GM21825 (cell line): Measurements from ENCODE around the gene CDH4.

ENCODE experiments used
- ATAC-seq: cut with Tn5 transposase; IDR thresholded peaks from one replicate; pipeline ENCODE4 v1.9.1; 2021; ENCODE audit warnings: mild to moderate bottlenecking, moderate library complexity; ENCODE audit not compliant: unreplicated experiment

Gene CDH4

GRCh38 chr20:61736001-61736635 is 484.1 kb downstream of the CDH4 start:
- ATAC-seq: no peak

GRCh38 chr20:61736751-61737310 is 484.8 kb downstream of the CDH4 start:
- ATAC-seq: no peak

GRCh38 chr20:61737346-61737745 is 485.3 kb downstream of the CDH4 start:
- no peak for ATAC-seq

DNA sequence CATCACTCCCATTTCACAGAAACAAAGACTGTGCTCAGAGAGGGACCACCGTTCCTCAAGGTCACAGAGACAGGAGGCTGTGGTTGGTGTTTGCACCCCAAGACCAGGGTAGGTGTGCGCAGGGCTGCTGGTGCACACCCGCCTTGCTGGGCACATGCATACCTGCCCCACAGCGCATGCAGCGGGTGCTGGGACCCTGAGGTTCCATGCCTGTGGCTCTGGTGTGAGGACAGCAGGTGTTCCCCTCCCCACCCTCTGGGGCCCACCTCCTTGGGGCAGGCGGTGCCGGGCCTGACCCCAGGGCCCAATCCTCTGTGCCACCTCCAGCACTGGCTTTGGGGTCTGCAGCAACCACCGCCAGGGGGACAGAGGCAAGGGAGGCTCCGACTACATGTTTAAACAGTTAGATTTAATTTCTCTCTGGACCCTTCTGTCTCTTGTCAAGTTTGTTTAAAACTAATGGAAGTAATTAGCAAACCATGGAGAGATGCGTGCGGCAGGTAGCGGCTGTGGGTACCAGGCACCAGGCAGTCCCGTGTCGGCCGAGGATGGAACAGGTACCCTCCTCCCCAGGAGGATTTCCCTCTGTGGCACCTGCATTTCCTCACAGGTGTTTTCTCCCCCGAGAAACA is 485.9 kb downstream of the CDH4 start:
- no peak for ATAC-seq

DNA sequence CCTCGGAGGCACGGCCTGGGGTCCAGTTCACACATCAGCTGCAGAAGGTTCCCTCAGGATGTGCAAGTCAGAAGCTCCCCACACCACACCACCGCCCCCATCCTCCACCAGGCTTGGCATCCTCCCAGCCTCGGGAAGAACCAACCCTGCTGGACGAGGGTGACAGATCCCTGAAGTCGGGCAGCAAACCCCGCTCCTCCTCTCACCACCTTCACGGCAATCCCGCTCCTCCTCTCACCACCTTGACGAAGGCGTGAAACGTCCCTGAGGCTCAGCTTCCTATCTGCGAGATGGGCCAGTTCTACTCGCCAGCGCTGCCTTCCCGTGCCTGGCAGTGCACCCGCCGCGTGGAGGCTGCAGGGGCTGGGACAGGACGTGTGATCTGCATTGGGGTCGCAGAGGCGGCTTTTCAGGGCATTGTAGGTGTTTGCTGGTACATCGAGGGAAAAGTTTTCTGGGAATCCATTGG is 486.6 kb downstream of the CDH4 start:
- ATAC-seq: no peak

DNA sequence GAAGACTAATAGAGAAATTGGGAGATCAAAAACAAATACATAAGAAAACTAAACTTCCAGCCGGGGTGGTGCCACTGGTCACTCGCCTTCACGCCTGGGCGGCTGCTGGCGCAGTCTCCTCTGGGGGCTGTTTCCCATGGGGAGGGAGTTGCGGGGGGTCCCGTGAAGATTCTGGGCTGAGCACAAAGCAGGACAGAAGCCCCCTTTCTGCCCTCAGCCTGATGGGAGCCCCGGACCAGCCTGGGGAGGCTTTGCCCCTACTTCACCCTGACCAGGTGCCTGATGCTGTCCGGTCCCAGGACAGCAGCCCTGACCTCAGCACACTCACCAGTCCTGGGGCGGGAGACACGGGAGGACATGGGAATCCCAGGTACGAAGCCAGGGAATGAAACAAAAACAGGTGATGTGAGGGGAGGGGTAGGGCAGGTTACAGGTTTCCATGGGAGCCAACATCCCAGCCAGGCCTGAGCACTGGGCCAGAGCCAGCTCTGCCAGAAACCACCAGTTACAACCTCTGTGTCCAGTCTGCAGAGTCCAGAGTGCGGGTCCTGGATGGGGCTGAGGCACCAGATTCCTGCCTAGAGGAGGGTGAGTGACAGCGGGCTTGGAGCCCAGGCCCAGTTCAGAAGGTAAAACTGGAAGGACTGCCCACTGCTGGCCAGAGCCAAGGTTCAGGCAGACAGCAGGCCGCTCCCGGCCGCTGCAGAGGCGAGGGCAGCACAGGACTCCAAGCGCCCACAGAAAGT is 487.2 kb downstream of the CDH4 start:
- ATAC-seq: no peak

- ATAC-seq: no peak
These were observed 487.7 kb downstream of the CDH4 start for GRCh38 chr20:61739832-61740118.

DNA sequence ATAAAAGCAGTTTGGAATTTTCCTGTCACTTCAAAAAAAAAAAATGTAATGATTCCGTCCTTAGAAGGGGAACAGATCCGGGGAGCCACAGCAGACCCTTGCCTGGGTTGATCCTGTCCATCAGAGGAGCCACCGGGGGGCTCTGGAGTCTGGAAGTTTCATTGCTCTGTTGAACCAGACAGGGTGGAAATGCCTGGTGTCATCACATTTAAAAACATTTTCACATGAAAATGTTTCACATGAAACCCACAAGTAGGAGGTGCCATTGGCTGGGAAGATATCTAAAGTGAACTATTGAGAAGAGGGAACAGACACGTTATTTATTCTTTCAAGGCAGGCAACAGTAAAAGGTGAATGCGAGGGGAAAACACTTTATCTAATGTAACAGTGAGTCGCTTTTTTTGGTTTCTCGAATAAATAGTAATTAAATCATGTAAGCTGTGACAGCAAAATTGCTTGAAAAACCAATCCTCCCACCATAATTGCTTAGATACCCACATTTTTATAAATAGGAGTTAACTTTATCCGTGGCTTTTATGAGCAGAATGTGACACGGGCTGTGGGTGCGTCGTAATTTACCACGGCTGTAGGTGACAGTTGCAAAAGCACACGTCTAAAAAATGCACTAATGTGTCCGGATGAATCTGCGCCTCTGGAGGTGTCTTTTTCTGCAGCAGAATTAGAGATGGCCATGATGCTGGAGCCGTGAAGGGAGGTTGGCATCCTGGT is 490.2 kb downstream of the CDH4 start:
- ATAC-seq: no peak

- no peak for ATAC-seq
These were observed 491.5 kb downstream of the CDH4 start for GRCh38 chr20:61743606-61744005.

DNA sequence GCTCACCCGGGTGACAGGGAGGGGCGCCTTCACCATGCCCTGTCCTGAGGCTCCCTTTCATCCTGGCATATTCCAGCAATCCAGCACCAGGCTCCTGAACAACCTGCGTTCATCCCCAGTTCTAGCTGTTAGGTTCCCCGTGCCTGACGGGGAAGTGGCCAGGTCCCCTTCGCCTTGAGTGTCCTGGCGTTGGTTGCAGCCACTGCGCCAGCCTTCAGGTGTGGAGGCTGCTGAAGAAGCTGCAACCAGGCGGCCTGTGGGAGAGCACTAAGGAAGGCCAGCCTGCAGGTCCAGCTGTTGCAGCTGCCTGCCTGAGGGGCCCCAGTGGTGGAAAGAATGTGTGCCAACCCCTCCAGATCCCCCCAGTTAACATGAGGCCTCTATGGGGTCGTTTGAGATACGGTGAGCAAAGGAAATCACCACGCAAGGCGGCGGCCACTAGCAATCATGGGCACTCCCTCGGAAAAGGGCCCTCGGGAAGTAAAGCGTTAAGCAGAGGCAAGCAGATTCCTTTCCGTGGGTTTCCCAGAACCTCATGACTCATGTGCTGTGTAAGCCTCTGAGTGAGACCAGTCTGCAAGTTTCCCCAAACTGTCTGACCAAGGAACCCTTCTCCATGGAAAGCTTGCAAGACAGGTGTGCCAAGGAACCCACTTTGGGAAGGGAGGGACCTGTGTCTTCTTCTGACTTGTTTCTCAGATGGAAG is 492.8 kb downstream of the CDH4 start:
- no peak for ATAC-seq

GRCh38 chr20:61745397-61746146 is 493.5 kb downstream of the CDH4 start:
- ATAC-seq: no peak

DNA sequence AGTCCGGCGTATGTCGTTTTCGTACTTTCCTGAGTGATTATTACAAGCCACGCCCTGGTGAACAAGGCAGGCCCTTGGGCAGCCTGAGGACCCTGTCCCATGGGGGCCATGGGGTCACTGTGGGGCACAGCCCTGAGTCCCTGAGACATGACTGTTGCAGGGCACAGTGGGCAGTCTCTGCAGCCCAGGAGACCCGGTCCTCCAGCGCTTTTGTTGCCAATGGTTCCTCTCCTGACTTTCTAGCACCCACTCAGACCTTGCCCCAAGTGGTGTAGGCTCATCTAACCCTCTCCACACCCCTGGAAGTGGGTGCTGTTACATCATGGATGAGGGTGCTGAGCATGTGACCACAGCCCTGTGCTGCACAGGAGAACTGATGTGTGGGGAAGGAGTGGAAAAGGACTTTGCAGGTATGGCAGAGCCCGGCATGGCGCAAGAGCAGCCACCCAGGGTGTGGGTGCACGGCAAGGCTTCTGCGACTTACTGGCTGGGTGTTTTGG is 494.1 kb downstream of the CDH4 start:
- no peak for ATAC-seq

DNA sequence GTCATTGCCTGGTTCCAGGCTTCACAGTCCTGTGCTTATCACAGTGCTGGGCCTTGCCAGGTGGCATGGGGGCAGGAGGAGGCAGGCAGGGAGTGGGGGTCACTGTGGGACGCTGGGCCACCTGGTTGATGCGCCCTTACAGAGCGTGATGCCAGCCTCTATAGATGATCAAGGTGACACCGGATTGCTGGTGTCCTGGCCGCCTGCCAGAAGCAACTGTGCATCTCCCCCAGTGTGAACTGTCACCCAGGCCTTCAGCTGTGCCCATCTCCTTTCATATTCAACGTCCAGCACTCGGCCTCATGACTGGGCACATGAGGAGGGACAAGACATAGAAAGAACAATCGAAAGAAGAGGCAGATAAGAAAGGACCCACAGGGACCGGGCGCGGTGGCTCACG is 494.7 kb downstream of the CDH4 start:
- no peak for ATAC-seq

DNA sequence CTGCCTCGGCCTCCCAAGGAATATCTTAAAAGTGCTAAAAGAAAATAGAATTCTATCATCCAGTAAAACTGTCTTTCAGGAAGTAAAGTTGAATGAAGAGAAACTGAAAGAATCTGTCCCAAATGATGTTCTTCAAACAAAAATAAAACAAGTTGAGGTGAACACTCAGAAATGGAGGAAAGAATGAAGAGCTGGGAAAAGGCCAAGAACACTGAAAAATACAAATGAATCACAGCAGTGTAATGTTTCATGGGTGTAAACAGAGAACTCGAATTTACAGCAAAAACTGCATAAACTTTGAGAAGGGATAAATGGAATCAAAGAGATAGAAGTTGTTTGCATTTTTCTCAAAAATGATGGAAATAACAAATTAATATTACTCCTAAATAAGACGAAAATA is 496.3 kb downstream of the CDH4 start:
- no peak for ATAC-seq

DNA sequence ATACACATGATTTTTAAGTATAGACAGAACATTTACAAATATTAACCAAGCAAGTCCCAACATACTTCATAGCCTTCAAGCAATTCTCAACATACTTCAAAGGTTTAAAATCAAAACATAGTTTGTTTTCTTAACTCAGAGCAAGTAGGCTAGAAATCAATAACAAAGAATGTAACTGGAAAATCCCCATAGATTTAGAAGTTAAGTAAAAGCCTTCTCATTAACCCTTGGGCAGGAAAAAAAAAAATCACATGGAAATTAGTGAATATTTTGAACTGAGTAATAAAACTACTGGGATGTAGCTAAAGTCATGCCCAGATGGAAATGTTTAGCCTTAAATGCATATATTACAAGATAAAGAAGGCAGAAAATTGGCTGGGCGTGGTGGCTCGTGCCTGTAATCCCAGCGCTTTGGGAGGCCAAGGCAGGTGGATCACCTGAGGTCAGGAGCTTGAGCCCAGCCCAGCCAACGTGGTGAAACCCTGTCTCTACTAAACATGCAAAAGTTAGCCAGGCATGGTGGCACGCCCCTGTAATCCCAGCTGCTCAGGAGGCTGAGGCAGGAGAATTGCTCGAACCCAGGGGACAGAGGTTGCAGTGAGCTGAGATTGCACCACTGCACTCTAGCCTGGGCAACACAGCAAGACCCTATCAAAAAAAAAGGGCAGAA is 497.5 kb downstream of the CDH4 start:
- ATAC-seq: no peak

DNA sequence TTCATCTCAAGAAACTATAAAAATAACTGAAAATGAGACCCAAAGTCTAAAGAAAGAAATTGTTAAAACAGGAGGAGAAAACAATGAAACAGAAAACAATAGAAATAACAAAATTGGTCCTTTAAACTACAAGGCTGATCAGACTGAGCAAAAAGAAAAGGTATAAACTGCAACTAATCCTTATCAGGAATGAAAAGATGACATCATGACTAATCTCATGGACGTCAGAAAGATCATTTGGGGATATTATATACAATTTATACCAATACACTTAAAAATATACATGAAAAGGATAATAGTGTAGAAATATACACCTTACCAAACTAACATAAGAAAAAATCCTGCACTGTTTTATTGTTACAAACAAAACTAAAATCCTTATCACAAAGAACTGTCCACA is 498.0 kb downstream of the CDH4 start:
- ATAC-seq: no peak

DNA sequence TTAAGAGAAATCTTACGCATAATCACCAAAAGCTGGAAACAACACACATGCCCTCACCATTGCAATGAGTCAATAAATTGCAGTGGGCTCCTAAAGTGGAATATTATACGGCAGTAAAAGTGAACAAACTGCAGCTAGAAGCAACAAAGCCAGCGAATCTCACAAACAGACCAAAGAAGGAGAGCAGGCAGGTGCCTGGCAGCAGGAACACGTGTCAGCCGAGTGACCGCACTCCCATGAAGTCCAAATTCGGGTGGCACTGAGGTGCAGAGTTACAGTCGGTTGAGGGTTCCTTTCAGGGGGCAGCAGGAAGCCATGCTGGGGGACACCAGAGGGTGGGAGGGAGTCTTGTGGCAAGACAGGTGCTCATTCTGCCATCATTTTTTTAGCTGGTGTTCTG is 500.5 kb downstream of the CDH4 start:
- ATAC-seq: no peak

DNA sequence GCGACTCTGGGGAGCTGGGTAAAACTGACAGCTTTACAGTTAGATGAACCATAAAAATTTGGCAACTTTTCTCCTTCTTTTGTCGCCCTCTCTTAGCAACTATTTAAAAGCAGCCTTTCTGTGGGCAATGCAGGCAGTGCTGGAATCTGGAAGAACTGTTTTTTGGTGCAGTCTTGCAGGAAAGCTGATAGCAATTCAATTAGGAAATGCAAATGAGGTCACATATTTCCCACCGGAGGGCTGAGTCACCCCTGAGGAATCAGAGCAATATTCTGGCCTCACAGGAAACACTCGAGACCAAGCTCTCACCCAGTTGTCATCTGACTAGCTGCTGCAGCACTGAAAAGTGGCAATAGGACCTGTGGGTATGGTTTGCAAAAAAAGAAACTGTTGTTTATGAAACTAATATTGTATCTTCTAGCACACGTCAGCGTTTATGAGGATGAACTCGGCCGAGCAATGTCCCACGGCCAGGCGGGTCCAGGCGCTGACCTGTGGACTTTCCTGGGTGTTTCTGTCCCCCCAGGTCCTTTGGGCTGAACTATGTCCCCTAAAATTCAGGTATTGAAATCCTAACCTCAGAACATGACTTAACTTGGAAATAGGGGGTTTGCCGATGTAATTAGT is 501.4 kb downstream of the CDH4 start:
- ATAC-seq: no peak
